GM04504 (cell line): ENCODE measurements around the gene CGNL1.

Experiments used
- DNase-seq: peaks from one replicate; pipeline ENCODE4 v3.0.0-alpha.2; 2012; ENCODE audit warnings: low read depth

Gene CGNL1

DNA sequence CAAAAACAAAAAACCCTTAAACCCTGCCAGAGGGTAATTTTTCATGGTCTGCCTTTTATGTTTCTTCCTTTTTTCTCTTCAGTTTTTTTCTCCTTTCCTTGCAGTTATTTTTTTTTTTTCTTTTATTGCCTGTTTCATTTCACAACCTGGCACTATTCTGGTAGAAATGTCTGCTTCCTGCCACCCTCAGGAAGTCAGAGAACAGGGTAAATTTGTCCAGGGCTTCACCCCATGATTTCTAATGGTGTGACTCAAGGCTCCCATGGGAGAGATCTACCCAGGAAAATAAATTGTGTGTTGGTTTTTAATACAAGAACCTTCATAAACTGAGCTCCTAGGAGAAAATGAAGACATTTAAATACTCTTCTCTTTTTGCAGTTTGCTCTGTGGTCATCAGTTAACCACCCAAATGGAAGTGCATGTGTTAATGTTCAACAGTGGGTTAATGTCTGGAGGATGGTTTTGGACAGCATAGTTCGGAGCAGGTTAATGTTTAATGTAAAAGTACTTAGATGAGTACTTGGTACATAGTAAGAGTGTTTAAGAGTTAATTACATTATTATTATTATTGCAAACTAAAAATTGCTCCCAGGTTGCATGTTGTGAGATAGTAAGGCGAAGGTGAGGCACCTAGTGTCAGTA lies 45.9 kb downstream of the CGNL1 start:
- DNase-seq, result no peak

- DNase-seq, result no peak
Observed at GRCh38 chr15:57423599-57424140, 47.4 kb downstream of the CGNL1 start.

DNA sequence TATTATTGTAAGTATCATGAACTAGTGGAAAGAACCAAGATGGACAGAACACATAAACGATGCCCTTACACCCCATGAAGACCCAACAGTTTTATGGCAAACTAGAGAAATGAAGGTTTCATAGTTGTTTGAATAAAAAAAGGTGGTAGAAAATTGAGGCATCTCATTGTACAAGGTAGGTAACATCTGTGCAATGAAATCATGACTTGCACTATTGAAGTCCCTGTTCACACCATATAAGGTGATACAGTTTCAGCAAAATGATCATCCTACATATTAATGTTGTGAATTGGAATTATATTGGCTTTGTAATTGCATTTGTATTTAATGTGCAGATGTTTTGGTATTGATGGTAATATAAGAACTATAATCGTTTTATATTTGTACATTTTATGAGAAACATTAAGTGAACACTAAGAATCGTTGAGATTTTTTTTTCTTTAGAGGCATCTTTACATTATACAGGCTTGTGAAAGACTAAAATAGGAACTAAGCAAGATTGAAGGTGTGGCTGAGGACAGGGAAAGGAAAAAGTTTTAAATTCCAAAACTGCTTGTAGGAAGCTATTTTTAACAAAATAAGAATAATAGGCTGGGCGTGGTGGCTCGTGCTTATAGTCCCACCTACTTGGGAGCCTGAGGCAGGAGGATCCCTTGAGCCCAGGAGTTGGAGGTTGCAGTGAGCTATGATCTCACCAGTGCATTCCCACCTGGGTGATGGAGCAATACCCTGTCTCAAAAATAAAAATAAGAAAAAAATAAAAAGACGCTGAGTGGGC lies 48.5 kb downstream of the CGNL1 start:
- DNase-seq, result no peak

DNA sequence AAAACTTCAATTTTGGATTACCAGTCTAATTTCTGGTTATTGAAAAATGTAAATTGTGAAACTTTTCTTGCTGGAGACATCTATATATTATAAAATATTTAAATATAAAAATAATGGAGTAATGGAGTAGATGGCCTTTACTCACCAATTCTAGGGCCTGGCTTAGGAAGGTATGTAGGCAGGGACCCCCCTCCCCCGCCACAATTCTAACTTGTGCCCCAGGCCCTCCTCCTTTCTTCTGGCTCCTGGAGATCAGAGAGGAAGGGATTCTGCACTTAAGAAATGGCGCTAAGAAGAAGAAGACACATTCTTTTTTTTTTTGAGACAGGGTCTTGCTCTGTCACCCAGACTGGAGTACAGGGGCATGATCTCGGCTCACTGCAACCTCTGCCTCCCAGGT lies 49.5 kb downstream of the CGNL1 start:
- DNase-seq, result no peak

DNA sequence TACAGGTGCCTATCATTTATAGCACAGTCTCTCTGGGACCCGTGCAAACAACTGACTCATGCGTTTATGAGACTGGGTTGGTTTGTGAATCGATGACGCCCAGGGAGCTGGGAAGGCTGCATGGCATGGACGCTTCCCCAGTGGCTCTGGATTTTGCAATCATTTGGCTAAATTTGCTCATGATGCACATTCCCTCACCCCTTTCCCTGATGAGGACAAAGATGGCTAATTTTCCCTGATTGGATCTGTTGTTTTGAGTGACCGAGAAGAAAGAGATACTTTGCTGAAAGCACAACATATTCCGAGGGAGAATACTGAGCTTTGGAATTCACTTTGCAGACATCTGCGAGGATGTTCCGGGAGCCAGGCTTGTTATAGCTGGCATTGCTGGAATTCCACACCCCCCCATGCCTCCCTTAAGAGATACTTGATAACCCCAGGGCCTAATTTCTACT lies 51.1 kb downstream of the CGNL1 start:
- DNase-seq, result no peak

GRCh38 chr15:57432141-57432741 lies 55.9 kb downstream of the CGNL1 start:
- no peak for DNase-seq

DNA sequence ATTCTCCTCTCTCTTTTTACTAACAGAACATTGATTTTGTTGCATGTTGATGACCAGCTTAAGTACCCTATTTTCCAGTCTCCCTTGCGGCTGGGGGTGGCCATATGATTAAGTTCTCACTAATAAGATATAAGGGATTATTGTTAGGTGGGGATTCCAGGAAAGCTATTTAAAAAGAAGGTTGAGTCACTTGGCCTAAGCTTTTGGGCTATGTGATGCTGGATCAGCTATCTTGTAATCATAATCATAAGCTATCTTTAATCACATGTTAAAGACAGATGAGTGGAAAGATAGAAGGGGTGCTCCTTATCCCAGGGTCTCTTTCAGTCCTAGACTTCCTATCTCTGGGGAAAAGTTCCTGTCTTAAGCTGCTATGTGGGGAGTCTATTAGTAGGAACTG lies 59.9 kb downstream of the CGNL1 start:
- no peak for DNase-seq

GRCh38 chr15:57436961-57437360 lies 60.7 kb downstream of the CGNL1 start:
- no peak for DNase-seq

GRCh38 chr15:57437564-57437963 lies 61.3 kb downstream of the CGNL1 start:
- DNase-seq, result no peak

GRCh38 chr15:57438166-57438565 lies 61.9 kb downstream of the CGNL1 start:
- no peak for DNase-seq

GRCh38 chr15:57439128-57440027 lies 63.1 kb downstream of the CGNL1 start:
- no peak for DNase-seq

- DNase-seq, result no peak
Observed at GRCh38 chr15:57440167-57440566, 63.9 kb downstream of the CGNL1 start.

DNA sequence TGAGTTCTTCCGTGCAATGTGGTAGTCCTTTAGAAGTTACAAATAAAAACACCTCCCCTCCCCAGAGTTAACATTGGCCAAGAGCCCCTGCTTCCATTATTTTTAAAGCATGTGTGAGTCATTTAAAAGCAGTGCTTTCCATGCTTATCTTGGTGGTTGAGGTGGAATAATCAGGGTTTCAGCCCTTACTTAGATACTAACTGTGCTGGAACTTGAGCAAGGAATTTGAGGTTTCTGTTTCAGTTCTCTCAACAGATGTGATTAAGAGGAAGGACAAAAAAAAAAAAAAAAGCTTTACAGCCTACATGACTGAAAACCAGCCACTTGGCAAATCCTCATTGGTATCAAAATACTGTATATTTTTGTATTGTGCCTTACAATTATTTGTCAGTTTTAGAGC lies 64.5 kb downstream of the CGNL1 start:
- DNase-seq, result no peak

- no peak for DNase-seq
Observed at GRCh38 chr15:57442335-57442734, 66.0 kb downstream of the CGNL1 start.

DNA sequence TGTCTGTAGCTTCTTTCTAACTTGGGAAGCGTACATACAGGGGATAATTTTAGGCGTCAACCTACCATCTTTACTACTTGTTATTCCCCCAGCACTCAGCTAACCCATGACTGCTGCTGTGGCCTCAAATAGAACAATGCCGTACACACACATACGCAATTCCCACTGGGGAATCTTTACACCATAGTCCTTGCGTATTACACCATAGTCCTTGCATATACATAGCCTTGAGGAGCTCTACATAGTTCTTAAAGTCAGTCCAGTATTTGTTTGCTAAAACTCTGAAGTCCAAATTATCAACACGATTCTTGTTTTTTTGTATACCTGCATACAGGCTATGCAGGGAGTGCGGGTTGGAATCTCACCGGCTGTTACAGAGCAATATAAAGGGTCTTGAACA lies 67.2 kb downstream of the CGNL1 start:
- no peak for DNase-seq

DNA sequence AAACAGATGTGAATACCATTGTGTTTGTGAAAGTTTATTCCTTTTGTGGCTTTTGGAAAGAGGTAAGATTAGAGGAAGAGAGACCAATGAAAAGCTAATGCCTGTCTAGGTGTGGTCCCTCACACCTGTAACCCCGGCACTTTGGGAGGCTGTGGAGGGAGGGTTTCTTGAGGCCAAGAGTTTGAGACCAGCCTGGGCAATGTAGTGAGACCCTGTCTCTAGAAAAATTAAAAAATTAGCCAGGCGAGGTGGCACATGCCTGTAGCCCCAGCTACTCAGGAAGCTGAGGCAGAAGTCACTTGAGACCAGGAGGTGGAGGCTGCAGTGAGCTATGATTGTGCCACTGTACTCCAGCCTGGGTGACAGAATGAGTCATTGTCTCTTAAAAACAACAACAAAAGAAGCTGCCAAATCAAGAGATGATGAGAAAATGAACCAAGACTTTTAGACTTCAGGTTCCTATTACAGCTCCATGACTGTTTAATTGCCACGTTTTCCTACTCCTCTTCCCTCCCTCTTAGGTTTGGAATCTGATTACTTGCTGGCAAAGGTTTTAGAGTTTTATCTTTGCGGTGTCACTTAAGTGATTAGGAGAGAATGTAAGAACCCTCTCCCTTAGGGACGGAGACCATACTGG lies 68.7 kb downstream of the CGNL1 start:
- no peak for DNase-seq

DNA sequence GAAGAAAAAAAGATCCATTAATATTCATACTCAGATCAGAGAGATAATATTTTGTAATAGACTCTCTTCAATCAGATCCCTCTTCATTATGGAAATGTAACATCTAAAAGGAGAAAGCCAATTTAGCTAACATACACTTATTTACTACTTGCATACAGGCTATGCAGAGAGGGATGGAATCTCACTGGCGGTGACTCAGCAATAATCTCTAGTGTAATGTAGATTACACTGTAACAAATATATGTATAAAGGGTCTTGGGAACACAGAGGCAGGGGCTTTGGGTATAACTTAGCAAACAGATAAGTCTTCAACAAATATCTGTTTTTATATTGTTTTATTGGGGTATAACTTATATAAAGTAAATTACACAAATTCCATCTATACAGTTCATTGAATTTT lies 69.6 kb downstream of the CGNL1 start:
- no peak for DNase-seq

DNA sequence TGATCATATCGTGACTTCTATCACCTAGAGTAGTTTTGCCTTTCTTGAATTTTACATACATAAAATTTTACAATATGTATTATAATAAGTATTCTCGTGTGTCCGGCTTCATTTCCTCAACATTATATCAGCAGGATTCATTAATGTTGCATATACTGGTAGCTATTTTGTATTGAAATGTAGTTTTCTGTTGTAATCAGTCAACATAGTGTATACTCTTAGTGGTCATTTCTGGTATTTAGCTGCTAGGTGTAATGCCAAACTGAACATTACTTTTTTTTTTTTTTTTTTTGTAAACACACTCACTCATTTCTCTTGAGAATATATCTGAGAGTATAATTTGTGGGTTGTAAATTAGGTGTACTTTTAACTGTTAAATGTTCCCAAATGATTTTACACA lies 70.1 kb downstream of the CGNL1 start:
- DNase-seq, result no peak

DNA sequence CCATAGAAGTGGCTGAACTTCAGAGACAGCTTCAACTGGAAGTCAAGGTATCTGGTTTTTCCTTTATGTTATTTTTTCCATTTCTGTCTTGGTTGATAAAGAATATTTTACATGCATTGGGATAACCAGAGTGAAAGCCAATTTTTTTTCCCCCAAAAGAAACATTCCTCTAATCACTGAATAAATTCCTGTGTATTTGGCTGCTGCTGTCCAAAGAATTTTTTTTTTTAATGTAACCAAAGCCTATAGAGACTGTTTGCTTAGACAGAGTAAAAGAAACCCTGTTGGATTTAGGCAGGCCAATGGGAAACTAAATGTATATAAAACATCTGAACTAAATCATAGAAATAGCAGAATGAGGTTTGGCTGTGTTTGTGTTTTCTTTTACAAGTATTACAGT lies 75.2 kb downstream of the CGNL1 start:
- no peak for DNase-seq

DNA sequence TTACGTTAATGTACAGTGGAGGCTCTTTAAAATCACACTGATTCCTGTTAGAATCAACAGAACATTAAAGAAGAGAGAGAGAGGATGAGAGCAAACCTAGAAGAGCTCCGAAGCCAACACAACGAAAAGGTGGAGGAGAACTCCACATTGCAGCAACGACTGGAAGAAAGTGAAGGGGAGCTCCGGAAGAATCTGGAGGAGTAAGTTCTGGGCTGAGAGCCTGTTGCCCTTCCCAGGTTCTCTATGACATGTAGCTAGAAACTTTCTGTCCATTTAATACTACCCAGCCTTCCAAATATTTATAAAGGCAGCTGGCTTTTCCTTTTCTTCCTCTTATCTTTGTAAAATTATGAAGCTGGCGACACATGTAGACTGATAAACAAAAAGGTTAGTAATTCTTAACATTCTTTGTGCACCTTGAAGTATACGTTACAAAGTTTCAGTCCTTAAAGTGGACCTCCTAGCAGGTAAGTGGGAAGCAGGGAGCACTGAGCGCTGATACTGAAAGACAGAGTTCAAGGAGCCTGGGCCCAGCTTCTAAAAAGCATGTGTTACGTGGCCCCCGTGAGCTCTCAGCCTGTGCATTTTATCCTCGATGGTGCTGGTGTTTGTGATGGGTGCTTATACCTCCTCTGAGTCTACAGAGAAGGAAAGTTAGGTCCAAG lies 75.9 kb downstream of the CGNL1 start:
- no peak for DNase-seq

- DNase-seq, result no peak
Observed at GRCh38 chr15:57455929-57456328, 79.6 kb downstream of the CGNL1 start.
